ENCODE data around the gene NT5DC2. TPM values are rescaled to one million over a fixed set of nuclear protein-coding genes. Genes with fewer than 3 reads are reported as not detected.
"Not testable (repeated sequence)": the region's sequence is repeated elsewhere in the genome, so short reads cannot be mapped to it uniquely, and the experiment has no call there.

The NT5DC2 gene
- polyA plus RNA-seq, 1 experiment = 97.9 TPM

- no peak for DNase-seq (ENCODE audit: low read depth, low spot score)
- CTCF ChIA-PET = no interaction called here
- no peak for TF ChIP-seq CTCF (IDR thresholded peaks at IDR 0.05; ENCODE audit: low read depth, low read length)
- Histone ChIP-seq H3K4me3 (ENCODE audit: low read depth, low read length) (no peak overlapping the region), H3K9me3 (ENCODE audit: control insufficient read depth, insufficient read depth, low read length) (no peaks in the 10 kb centered on the region), H3K27me3 (ENCODE audit: control insufficient read depth, insufficient read depth, low read length) (no peaks in the 10 kb centered on the region), H3K27ac (ENCODE audit: low read depth, low read length) (no peak overlapping the region)
- POLR2A ChIA-PET = no interaction called here
Observed at GRCh38 chr3:52527732-52528585, 5.7 kb downstream of the NT5DC2 start.

- no peak for DNase-seq (ENCODE audit: low read depth, low spot score)
- TF ChIP-seq CTCF (IDR thresholded peaks at IDR 0.05; ENCODE audit: low read depth, low read length) = no peak
- H3K9me3 ChIP-seq (ENCODE audit: control insufficient read depth, insufficient read depth, low read length) = no peaks in the 10 kb centered on the region
- no peak overlapping the region for H3K27ac ChIP-seq (ENCODE audit: low read depth, low read length)
- no peaks in the 10 kb centered on the region for H3K27me3 ChIP-seq (ENCODE audit: control insufficient read depth, insufficient read depth, low read length)
- H3K4me3 ChIP-seq (ENCODE audit: low read depth, low read length) = no peak overlapping the region
- CTCF ChIA-PET = no interaction called here
- POLR2A ChIA-PET = interaction anchor here (0.6 to 1.4 kb wide), 2 partner anchors 9 to 114 kb away, joined by 4 to 5 read pairs; partner anchors contain the start of gene UQCC5
Observed at GRCh38 chr3:52527039-52527731, 6.5 kb downstream of the NT5DC2 start.

DNA sequence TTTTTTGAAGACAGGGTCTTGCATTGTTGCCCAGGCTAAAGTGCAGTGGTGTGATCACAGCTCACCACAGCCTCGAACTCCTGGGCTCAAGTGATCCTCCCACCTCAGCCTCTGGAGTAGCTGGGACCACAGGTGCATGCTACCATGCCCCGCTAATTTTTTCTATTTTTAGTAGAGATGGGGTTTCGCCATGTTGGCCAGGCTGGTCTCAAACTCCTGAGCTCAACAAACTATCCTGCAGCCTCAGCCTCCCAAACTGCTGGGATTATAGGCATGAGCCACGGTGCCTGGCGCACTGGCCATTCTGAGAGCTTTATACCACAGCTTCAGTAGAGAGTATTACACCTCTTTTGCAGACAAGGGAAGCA is 7.0 kb downstream of the NT5DC2 start:
- POLR2A ChIA-PET = interaction anchor here (0.6 to 1.4 kb wide), 2 partner anchors 9 to 115 kb away, joined by 4 to 5 read pairs; partner anchors contain the start of gene UQCC5
- DNase-seq (ENCODE audit: low read depth, low spot score); H3K27me3 ChIP-seq (ENCODE audit: control insufficient read depth, insufficient read depth, low read length); H3K9me3 ChIP-seq (ENCODE audit: control insufficient read depth, insufficient read depth, low read length); H3K27ac ChIP-seq (ENCODE audit: low read depth, low read length); H3K4me3 ChIP-seq (ENCODE audit: low read depth, low read length); CTCF ChIA-PET: not testable (repeated sequence)

DNA sequence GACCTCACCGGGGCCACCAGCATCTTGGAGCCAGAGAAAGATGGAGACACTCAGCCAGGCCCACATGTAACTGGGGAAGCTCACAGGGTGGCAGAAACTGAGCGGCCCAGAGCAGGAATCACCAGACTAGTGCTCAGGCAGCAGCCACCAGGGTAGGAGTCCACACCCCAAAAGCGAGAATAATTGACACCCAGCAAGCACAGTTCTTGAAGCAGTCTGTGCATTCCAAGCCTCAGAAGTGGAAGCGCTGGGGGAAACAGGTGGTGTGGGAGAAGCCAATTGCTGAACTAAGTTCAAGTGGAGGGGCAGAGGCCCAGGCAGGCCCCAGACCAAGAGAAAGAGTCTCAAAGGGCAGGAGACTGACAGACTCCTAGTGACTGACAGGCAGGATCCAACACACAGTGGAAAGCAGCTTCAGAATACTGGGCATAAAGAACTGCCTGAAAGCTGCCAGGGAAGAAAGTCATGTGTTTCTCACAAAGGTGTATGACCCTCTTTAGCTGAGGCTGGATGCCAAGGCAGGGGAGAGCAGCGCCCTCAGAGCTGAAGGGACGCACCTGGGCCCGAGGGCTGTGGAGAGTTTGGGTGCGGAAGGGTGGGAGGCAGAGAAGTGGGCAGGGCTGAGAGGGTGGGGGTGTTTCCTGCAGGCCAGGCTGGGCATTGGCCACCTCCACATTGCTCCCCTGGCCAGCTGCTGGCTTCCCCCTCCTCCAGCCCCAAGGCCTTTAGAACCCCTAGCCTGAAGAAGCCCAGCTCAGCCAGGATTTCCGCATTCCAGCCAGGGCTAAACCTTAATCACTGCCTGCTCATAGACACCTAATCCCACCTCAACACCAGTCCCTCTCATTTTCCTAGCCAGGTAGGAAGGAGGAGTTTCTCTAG is 7.7 kb downstream of the NT5DC2 start:
- ChIA-PET CTCF (no interaction called here), POLR2A (interaction anchor here (0.6 to 1.4 kb wide), 2 partner anchors 10 to 116 kb away, joined by 4 to 5 read pairs; partner anchors contain the start of gene UQCC5)
- H3K27me3 ChIP-seq (ENCODE audit: control insufficient read depth, insufficient read depth, low read length) = no peaks in the 10 kb centered on the region
- TF ChIP-seq CTCF (IDR thresholded peaks at IDR 0.05; ENCODE audit: low read depth, low read length) = no peak
- DNase-seq (ENCODE audit: low read depth, low spot score) = no peak
- H3K9me3 ChIP-seq (ENCODE audit: control insufficient read depth, insufficient read depth, low read length) = no peaks in the 10 kb centered on the region; the same call in 1 of the 2 replicates
- H3K27ac ChIP-seq (ENCODE audit: low read depth, low read length) = no peak overlapping the region
- no peak overlapping the region for H3K4me3 ChIP-seq (ENCODE audit: low read depth, low read length)

All from AG04450 (cell line).